OCI-LY1 (cell line): ENCODE measurements around the gene ARAP1.

Experiments
- H2AFZ ChIP-seq: fragments of 200-600 bp; sonication (generic), shearing (Covaris generic); 2 replicates; pipeline ENCODE4 v1.6.0; 2014; ENCODE audit warnings: antibody characterized with exemption, mild to moderate bottlenecking, low read length
- H3F3A ChIP-seq: fragments of 200-600 bp; sonication (generic), shearing (Covaris generic); 2 replicates; pipeline ENCODE4 v1.6.0; 2014; ENCODE audit warnings: mild to moderate bottlenecking, antibody characterized with exemption, low read length, moderate library complexity; ENCODE audit not compliant: insufficient read depth
- H3K27ac ChIP-seq: fragments of 200-600 bp; sonication (generic); 2 replicates; pipeline ENCODE4 v1.5.1; 2014; ENCODE audit warnings: low read length, mixed run types, mild to moderate bottlenecking, low read depth; ENCODE audit not compliant: poor library complexity, severe bottlenecking
- H3K27me3 ChIP-seq: fragments of 200-600 bp; sonication (generic); 2 replicates; pipeline ENCODE4 v1.6.0; 2014; ENCODE audit warnings: antibody characterized with exemption, mild to moderate bottlenecking, low read length, moderate library complexity; ENCODE audit not compliant: insufficient read depth
- H3K36me3 ChIP-seq: fragments of 200-600 bp; sonication (generic); 2 replicates; pipeline ENCODE4 v1.6.1; 2014; ENCODE audit warnings: mild to moderate bottlenecking, antibody characterized with exemption, low read length, moderate library complexity, mixed read lengths; ENCODE audit not compliant: insufficient read depth
- H3K4me1 ChIP-seq: fragments of 200-600 bp; sonication (generic); 2 replicates; pipeline ENCODE4 v1.5.1; 2014; ENCODE audit warnings: mild to moderate bottlenecking, low read length, moderate library complexity; ENCODE audit not compliant: insufficient read depth, severe bottlenecking
- H3K4me2 ChIP-seq: fragments of 200-600 bp; sonication (generic), shearing (Covaris generic); 2 replicates; pipeline ENCODE4 v1.6.1; 2014; ENCODE audit warnings: low read length
- H3K4me3 ChIP-seq: fragments of 200-600 bp; sonication (generic); 2 replicates; pipeline ENCODE4 v1.5.1; 2014; ENCODE audit warnings: low read length, low read depth, mild to moderate bottlenecking, mixed read lengths; ENCODE audit not compliant: poor library complexity, severe bottlenecking
- H3K79me2 ChIP-seq: fragments of 200-600 bp; shearing (Covaris generic); 2 replicates; pipeline ENCODE4 v1.6.1; 2016; ENCODE audit warnings: mixed run types, low read length, mixed read lengths; ENCODE audit not compliant: insufficient read depth
- H3K9ac ChIP-seq: fragments of 200-600 bp; sonication (generic), shearing (Covaris generic); 2 replicates; pipeline ENCODE4 v1.6.1; 2014; ENCODE audit warnings: mild to moderate bottlenecking, low read length, mixed read lengths
- H3K9me2 ChIP-seq: fragments of 200-600 bp; sonication (generic), shearing (Covaris generic); 2 replicates; pipeline ENCODE4 v1.6.1; 2014; ENCODE audit warnings: low read depth, mild to moderate bottlenecking, low read length, mixed read lengths
- H3K9me3 ChIP-seq: fragments of 200-600 bp; shearing (Covaris generic); 2 replicates; pipeline ENCODE4 v1.6.1; 2014; ENCODE audit warnings: low read length, mixed read lengths
- H4K20me1 ChIP-seq: fragments of 200-600 bp; sonication (generic), shearing (Covaris generic); 2 replicates; pipeline ENCODE4 v1.6.0; 2016; ENCODE audit warnings: mild to moderate bottlenecking, low read length; ENCODE audit not compliant: insufficient read depth
- EZH2 ChIP-seq: fragments of 200-600 bp; sonication (generic), shearing (Covaris generic); IDR thresholded peaks from 2 replicates; pipeline ENCODE4 v1.8.0; 2017; ENCODE audit warnings: borderline replicate concordance, mixed run types, mild to moderate bottlenecking, antibody characterized with exemption, low read length, moderate library complexity, mixed read lengths
- TF ChIP-seq, protein P1 (sequence below): fragments of 200-600 bp; sonication (generic), shearing (Covaris generic); IDR thresholded peaks from 2 replicates; pipeline ENCODE4 v1.5.1; 2017; ENCODE audit warnings: mild to moderate bottlenecking, antibody characterized with exemption, low read length, moderate library complexity, mixed read lengths

The ARAP1 gene

DNA sequence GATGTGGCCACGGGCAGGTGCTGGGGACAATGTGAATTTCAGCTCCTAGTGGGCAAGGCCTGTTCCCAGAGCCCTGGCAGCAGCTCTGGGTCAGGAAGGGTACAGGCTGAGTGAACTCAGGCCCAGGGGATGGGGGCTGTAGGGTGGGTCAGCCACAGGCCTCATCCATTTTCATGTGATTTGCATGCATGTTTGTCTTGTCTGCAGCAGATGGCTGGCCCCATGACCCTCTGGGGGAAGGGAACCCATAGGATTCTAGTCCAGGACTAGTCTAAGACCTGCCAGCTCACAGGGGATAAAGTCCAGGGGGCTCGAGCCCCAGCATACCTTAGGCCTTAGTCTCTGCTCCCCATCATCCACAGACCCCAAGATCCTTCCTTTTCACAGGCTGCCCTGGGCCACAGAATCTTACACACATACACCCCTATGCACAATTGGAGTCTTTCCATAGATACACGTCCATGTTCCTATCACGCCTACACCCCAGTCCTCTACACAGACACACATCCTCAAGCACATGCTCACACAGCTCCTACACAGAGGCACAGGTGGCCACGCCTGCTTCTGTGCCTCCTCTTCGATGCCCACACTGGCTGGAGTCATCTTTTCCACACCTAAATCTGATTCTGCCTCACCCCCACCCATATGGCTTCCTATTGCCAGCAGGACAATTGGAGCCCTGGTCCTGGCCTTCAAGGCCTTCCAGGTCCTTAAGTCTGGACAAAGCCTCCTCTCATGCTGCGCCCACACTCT, 103.6 kb downstream of the ARAP1 start:
- H3K27ac ChIP-seq, result no peak overlapping the region
- no peak overlapping the region for H3K4me3 ChIP-seq

DNA sequence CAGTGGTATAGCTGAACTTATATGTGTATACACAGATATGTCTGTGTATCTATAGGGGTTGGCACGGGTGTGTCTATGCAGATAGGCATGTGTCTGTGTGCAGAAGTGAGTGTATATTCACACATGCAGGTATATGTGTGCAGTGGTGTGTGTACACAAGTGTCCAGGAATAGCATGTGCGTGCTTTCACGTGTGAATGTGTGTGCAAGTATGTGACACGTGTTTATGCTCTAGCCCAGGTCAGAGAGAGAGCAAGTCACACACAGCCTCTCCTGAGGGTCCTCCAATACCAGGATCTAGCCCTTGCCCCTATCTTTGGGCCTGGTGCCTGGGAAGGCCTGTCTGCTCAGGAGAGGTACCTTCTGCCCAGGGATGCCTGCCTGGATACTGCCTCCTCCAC, 104.3 kb downstream of the ARAP1 start:
- Histone ChIP-seq H3K36me3 (no peaks in the 10 kb centered on the region), H3K27me3 (no peaks in the 10 kb centered on the region), H2AFZ (no peak overlapping the region), H3K9me2 (no peaks in the 10 kb centered on the region), H3K4me1 (no peaks in the 10 kb centered on the region), H3K27ac (no peak overlapping the region), H3K9me3 (no peaks in the 10 kb centered on the region), H3K79me2 (no peaks in the 10 kb centered on the region), H4K20me1 (no peaks in the 10 kb centered on the region), H3K4me2 (no peak overlapping the region), H3F3A (no peaks in the 10 kb centered on the region), H3K9ac (no peak overlapping the region), H3K4me3 (no peak overlapping the region)
- TF ChIP-seq, protein P1, sequence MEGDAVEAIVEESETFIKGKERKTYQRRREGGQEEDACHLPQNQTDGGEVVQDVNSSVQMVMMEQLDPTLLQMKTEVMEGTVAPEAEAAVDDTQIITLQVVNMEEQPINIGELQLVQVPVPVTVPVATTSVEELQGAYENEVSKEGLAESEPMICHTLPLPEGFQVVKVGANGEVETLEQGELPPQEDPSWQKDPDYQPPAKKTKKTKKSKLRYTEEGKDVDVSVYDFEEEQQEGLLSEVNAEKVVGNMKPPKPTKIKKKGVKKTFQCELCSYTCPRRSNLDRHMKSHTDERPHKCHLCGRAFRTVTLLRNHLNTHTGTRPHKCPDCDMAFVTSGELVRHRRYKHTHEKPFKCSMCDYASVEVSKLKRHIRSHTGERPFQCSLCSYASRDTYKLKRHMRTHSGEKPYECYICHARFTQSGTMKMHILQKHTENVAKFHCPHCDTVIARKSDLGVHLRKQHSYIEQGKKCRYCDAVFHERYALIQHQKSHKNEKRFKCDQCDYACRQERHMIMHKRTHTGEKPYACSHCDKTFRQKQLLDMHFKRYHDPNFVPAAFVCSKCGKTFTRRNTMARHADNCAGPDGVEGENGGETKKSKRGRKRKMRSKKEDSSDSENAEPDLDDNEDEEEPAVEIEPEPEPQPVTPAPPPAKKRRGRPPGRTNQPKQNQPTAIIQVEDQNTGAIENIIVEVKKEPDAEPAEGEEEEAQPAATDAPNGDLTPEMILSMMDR, result no peak
- no peak for TF ChIP-seq EZH2

More for the DNA sequence above, 103.6 kb downstream of the ARAP1 start:
- no peak for TF ChIP-seq EZH2
- TF ChIP-seq, protein P1, result no peak
- no peaks in the 10 kb centered on the region for H3K9me2 ChIP-seq
- H3K79me2 ChIP-seq, result no peaks in the 10 kb centered on the region
- H3K36me3 ChIP-seq, result no peaks in the 10 kb centered on the region
- no peaks in the 10 kb centered on the region for H3K4me1 ChIP-seq
- no peak overlapping the region for H2AFZ ChIP-seq
- no peak overlapping the region for H3K9ac ChIP-seq
- H3K27me3 ChIP-seq, result no peaks in the 10 kb centered on the region
- H4K20me1 ChIP-seq, result no peaks in the 10 kb centered on the region
- H3K9me3 ChIP-seq, result no peaks in the 10 kb centered on the region
- no peak overlapping the region for H3K4me2 ChIP-seq
- H3F3A ChIP-seq, result no peaks in the 10 kb centered on the region

DNA sequence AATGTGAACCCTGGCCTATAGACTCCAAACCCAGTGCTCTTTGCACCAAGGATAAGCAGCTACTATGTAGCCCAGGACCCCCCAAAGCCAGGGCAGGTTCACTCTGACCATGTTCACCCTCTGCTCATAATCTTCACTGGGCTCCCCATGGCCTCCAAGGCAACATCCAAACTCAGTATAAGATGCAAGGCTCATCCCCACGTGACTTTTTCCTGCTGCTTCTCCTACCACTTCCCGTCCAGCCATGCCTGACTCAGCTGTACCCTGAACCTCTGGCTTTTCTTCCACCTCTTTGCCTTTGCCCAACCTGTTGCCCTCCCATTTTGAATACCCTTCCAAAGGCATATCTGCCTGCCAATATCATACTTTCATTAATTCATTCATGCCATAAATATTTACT, 105.7 kb downstream of the ARAP1 start:
- Histone ChIP-seq H3K4me3 (no peak overlapping the region), H3F3A (no peaks in the 10 kb centered on the region), H3K9ac (no peak overlapping the region), H3K79me2 (no peaks in the 10 kb centered on the region), H3K36me3 (no peaks in the 10 kb centered on the region), H3K27me3 (no peaks in the 10 kb centered on the region; the same call in 1 of the 2 replicates), H3K4me1 (peaks cover 5% of the 10 kb centered on the region), H3K9me3 (no peaks in the 10 kb centered on the region), H2AFZ (no peak overlapping the region), H3K4me2 (no peak overlapping the region), H3K9me2 (no peaks in the 10 kb centered on the region), H4K20me1 (no peaks in the 10 kb centered on the region), H3K27ac (no peak overlapping the region)
- TF ChIP-seq, protein P1, result no peak
